ENCODE data around the gene FBXO45. TPM values are rescaled to one million over a fixed set of nuclear protein-coding genes. Genes with fewer than 3 reads are reported as not detected.
"Not testable (repeated sequence)": the region's sequence is repeated elsewhere in the genome, so short reads cannot be mapped to it uniquely, and the experiment has no call there.

Gene FBXO45
- total RNA-seq, 1 experiment from 2014 or later: 18.6 TPM

DNA sequence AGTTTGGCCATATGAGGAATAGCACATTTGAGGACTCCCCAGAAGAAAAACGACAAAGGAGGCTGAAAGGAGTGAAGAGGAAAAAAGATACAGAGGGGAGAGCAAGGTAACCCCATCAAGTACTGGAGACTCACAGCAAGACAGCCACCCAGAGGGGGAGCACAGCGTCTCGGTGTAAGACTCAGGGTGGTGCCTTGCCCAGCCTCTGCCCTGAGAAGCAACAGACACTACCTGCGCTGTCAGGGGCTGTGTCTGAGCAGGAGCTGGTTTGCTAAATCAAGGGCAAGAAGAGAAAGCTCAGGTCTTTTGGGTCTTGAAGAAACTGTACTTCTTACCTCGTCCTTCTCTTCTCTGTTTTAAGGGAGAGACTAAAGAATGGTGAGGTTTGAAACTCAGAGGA, 27.9 kb downstream of the FBXO45 start:
- H3K4ac ChIP-seq (ENCODE audit: low read depth, low read length): no peak overlapping the region
- peaks cover 8% of the 10 kb centered on the region for H3K27me3 Mint-ChIP-seq (ENCODE audit: low read depth)
- no peak overlapping the region for H3T11ph ChIP-seq (ENCODE audit: low read length)
- H3K27ac Mint-ChIP-seq: no peak overlapping the region; a peak in 1 of 7 replicates
- H3K36me3 Mint-ChIP-seq (ENCODE audit: insufficient read depth in 1 of 3, low read depth in 3 of 3): no peaks in the 10 kb centered on the region
- no peak overlapping the region for H3K4me3 Mint-ChIP-seq
- no peak overlapping the region for H2BK12ac ChIP-seq (ENCODE audit: insufficient read length, low read depth, low read length)
- H2BK120ac ChIP-seq (ENCODE audit: low read depth, low read length, poor library complexity, severe bottlenecking): no peak overlapping the region
- H3K18ac ChIP-seq (ENCODE audit: insufficient read length, low read depth, low read length): no peak overlapping the region
- H4K91ac ChIP-seq (ENCODE audit: insufficient read length, low read depth, low read length): no peak overlapping the region
- H3K4me2 ChIP-seq (ENCODE audit: insufficient read depth, insufficient read length, low read length): no peak overlapping the region
- H3K56ac ChIP-seq (ENCODE audit: insufficient read length, low read depth, low read length): no peak overlapping the region
- no peak for DNase-seq
- no peaks in the 10 kb centered on the region for H3K4me1 ChIP-seq (ENCODE audit: insufficient read depth, low read length)
- no peak overlapping the region for H2AFZ ChIP-seq (ENCODE audit: low read length)
- peaks cover 0 to 8% of the 10 kb centered on the region in 2 experiments; a peak in 2 of 4 replicates for H3K4me1 Mint-ChIP-seq
- H3K9ac ChIP-seq (ENCODE audit: extremely low read depth, insufficient read length, low read length): no peak overlapping the region
- H2BK20ac ChIP-seq (ENCODE audit: low read depth, low read length, poor library complexity, severe bottlenecking): no peak overlapping the region
- H4K8ac ChIP-seq (replicated peaks; ENCODE audit: insufficient read length, low read depth, low read length): no peak overlapping the region
- no peak overlapping the region for H4K5ac ChIP-seq (ENCODE audit: insufficient read length, low read depth, low read length)
- no peak overlapping the region for H2AK5ac ChIP-seq (ENCODE audit: insufficient read length, low read length)
- H3K23ac ChIP-seq (ENCODE audit: insufficient read length, low read depth, low read length): no peak overlapping the region
- no peak overlapping the region for H3K27ac ChIP-seq (ENCODE audit: insufficient read length, low read depth, low read length)
- WGBS (ENCODE audit: extremely low coverage, insufficient read length, low lambda C conversion rate): no CpG with 5 or more reads among the region's 5 CpGs
- TF ChIP-seq, protein P1, sequence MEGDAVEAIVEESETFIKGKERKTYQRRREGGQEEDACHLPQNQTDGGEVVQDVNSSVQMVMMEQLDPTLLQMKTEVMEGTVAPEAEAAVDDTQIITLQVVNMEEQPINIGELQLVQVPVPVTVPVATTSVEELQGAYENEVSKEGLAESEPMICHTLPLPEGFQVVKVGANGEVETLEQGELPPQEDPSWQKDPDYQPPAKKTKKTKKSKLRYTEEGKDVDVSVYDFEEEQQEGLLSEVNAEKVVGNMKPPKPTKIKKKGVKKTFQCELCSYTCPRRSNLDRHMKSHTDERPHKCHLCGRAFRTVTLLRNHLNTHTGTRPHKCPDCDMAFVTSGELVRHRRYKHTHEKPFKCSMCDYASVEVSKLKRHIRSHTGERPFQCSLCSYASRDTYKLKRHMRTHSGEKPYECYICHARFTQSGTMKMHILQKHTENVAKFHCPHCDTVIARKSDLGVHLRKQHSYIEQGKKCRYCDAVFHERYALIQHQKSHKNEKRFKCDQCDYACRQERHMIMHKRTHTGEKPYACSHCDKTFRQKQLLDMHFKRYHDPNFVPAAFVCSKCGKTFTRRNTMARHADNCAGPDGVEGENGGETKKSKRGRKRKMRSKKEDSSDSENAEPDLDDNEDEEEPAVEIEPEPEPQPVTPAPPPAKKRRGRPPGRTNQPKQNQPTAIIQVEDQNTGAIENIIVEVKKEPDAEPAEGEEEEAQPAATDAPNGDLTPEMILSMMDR (conservative IDR thresholded peaks at IDR 0.05): no peak
- H3K79me2 ChIP-seq (ENCODE audit: insufficient read depth, low read length): no peaks in the 10 kb centered on the region
- no peaks in the 10 kb centered on the region for H3K9me3 Mint-ChIP-seq
- no peaks in the 10 kb centered on the region for H3K27me3 ChIP-seq (ENCODE audit: insufficient read depth, low read length)
- H3K9me3 ChIP-seq (ENCODE audit: control insufficient read depth, low read depth, low read length): no peaks in the 10 kb centered on the region
- H2BK5ac ChIP-seq (ENCODE audit: insufficient read length, low read length): no peak overlapping the region
- H3K79me1 ChIP-seq (ENCODE audit: insufficient read depth, low read depth, low read length, poor library complexity, severe bottlenecking): no peaks in the 10 kb centered on the region
- no peaks in the 10 kb centered on the region for H3K23me2 ChIP-seq (ENCODE audit: insufficient read length, low read depth, low read length, poor library complexity, severe bottlenecking)
- H2BK15ac ChIP-seq (ENCODE audit: low read depth, low read length): no peak overlapping the region
- H4K20me1 ChIP-seq (ENCODE audit: control insufficient read depth, insufficient read depth, insufficient read length): no peaks in the 10 kb centered on the region
- H3K14ac ChIP-seq (ENCODE audit: insufficient read depth, low read length): no peak overlapping the region

DNA sequence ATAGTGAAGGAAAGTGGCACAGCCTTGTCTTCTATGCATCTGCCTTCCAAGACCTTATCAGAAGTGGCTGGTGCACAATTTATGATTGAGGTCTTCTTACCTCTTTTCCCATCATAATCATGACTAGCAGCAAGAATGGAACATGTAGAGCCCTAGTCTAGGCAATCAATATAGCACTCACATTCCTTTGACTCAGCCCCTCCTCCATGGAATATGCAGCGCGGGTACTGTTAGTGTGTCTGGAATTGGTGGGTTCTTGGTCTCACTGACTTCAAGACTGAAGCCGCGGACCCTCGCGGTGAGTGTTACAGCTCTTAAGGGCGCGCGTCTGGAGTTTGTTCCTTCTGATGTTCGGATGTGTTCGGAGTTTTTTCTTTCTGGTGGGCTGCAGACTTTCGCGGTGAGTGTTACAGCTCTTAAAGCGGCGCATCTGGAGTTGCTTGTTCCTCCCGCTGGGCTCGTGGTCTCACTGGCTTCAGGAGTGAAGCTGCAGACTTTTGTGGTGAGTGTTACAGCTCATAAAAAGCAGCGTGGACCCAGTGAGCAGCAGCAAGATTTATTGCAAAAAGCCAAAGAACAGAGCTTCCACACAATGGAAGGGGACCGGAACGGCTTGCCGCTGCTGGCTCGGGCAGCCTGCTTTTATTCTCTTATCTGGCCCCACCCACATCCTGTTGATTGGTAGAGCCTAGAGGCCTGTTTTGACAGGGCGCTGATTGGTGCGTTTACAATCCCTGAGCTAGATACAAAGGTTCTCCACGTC, 29.7 kb downstream of the FBXO45 start:
- not testable (repeated sequence) for H3K27me3 ChIP-seq (ENCODE audit: insufficient read depth, low read length); H3K36me3 Mint-ChIP-seq (ENCODE audit: insufficient read depth in 1 of 3, low read depth in 3 of 3); H3K9me3 ChIP-seq (ENCODE audit: control insufficient read depth, low read depth, low read length); H3K56ac ChIP-seq (ENCODE audit: insufficient read length, low read depth, low read length); H4K91ac ChIP-seq (ENCODE audit: insufficient read length, low read depth, low read length); H3K4me1 Mint-ChIP-seq; H2BK12ac ChIP-seq (ENCODE audit: insufficient read length, low read depth, low read length); H3K4me1 ChIP-seq (ENCODE audit: insufficient read depth, low read length); H4K5ac ChIP-seq (ENCODE audit: insufficient read length, low read depth, low read length); H3K9me3 Mint-ChIP-seq; H2BK15ac ChIP-seq (ENCODE audit: low read depth, low read length); H3K4me2 ChIP-seq (ENCODE audit: insufficient read depth, insufficient read length, low read length); H3K27ac ChIP-seq (ENCODE audit: insufficient read length, low read depth, low read length); H3K79me1 ChIP-seq (ENCODE audit: insufficient read depth, low read depth, low read length, poor library complexity, severe bottlenecking); H3K79me2 ChIP-seq (ENCODE audit: insufficient read depth, low read length); H2AK5ac ChIP-seq (ENCODE audit: insufficient read length, low read length); H4K20me1 ChIP-seq (ENCODE audit: control insufficient read depth, insufficient read depth, insufficient read length); H3K23ac ChIP-seq (ENCODE audit: insufficient read length, low read depth, low read length); H3T11ph ChIP-seq (ENCODE audit: low read length); DNase-seq; H3K4me3 Mint-ChIP-seq; H3K4ac ChIP-seq (ENCODE audit: low read depth, low read length); H3K23me2 ChIP-seq (ENCODE audit: insufficient read length, low read depth, low read length, poor library complexity, severe bottlenecking); H2BK20ac ChIP-seq (ENCODE audit: low read depth, low read length, poor library complexity, severe bottlenecking); H4K8ac ChIP-seq (replicated peaks; ENCODE audit: insufficient read length, low read depth, low read length); H2AFZ ChIP-seq (ENCODE audit: low read length); H3K9ac ChIP-seq (ENCODE audit: extremely low read depth, insufficient read length, low read length); H2BK120ac ChIP-seq (ENCODE audit: low read depth, low read length, poor library complexity, severe bottlenecking); H3K18ac ChIP-seq (ENCODE audit: insufficient read length, low read depth, low read length); H2BK5ac ChIP-seq (ENCODE audit: insufficient read length, low read length); H3K14ac ChIP-seq (ENCODE audit: insufficient read depth, low read length); H3K27me3 Mint-ChIP-seq (ENCODE audit: low read depth)
- no CpG with 5 or more reads among the region's 25 CpGs for WGBS (ENCODE audit: extremely low coverage, insufficient read length, low lambda C conversion rate)
- H3K27ac Mint-ChIP-seq: peak overlapping the region in 1 of 3 experiments; percentile 48; a peak in 1 of 7 replicates

Measured in H9 (cell line).